CD14-positive monocyte (primary cell): ENCODE results near the gene MYO5C. TPM values are rescaled to one million over a fixed set of nuclear protein-coding genes. Genes with fewer than 3 reads are reported as not detected.

ENCODE experiments used
- DNase-seq, 3 donors: peaks; one replicate each; pipeline ENCODE4 v3.0.0-alpha.2; 2011 to 2022
- H2AFZ ChIP-seq: 2 replicates; pipeline ENCODE4 v1.6.0; 2012; ENCODE audit warnings: mild to moderate bottlenecking, low read depth, low read length, inconsistent platforms; ENCODE audit not compliant: insufficient read depth, poor library complexity, severe bottlenecking
- H3K27ac ChIP-seq, 2 donors: 1 replicate in 1 of 2; 2 replicates in 1 of 2; pipeline ENCODE4 v1.5.1; 2012 to 2013; ENCODE audit warnings: low read length in 2 of 2, control low read depth in 1 of 2, inconsistent platforms in 1 of 2, low read depth in 1 of 2, mild to moderate bottlenecking in 1 of 2
- H3K27me3 ChIP-seq, 2 donors: one replicate each; pipeline versions ENCODE4 v1.6.0 to v1.6.1; 2011 to 2013; ENCODE audit warnings: low read length in 2 of 2; ENCODE audit not compliant: control insufficient read depth in 2 of 2, insufficient read depth in 2 of 2
- H3K36me3 ChIP-seq, 2 donors: replicated peaks in 1 of 2; 1 replicate in 1 of 2; 2 replicates in 1 of 2; pipeline versions ENCODE4 v1.5.1 to v1.6.1; 2012 to 2013; ENCODE audit warnings: low read length in 2 of 2, control low read depth in 1 of 2, inconsistent platforms in 1 of 2, mild to moderate bottlenecking in 1 of 2; ENCODE audit not compliant: insufficient read depth in 2 of 2, control insufficient read depth in 1 of 2
- H3K4me1 ChIP-seq, 2 donors: 1 replicate in 1 of 2; 2 replicates in 1 of 2; pipeline versions ENCODE4 v1.5.1 to v1.6.1; 2012 to 2013; ENCODE audit warnings: low read length in 2 of 2, control low read depth in 1 of 2, inconsistent platforms in 1 of 2, mild to moderate bottlenecking in 1 of 2, moderate library complexity in 1 of 2; ENCODE audit not compliant: insufficient read depth in 2 of 2, control insufficient read depth in 1 of 2
- H3K4me2 ChIP-seq: replicated peaks from 2 replicates; pipeline ENCODE3; 2012; ENCODE audit warnings: low read length, moderate library complexity, mild to moderate bottlenecking; ENCODE audit not compliant: poor library complexity, severe bottlenecking; ENCODE audit errors: extremely low read depth
- H3K4me3 ChIP-seq, 3 experiments: fragments of 200-600 bp in 1 of 3; sonication (generic) in 1 of 3; replicated peaks in 1 of 3; 1 replicate in 2 of 3; 2 replicates in 1 of 3; pipeline ENCODE4 v1.5.1; 2011 to 2013; ENCODE audit warnings: low read length in 3 of 3, mild to moderate bottlenecking in 3 of 3, control low read depth in 2 of 3, low read depth in 2 of 3, inconsistent platforms in 1 of 3, moderate library complexity in 1 of 3
- H3K79me2 ChIP-seq: 2 replicates; pipeline ENCODE4 v1.6.0; 2012; ENCODE audit warnings: mild to moderate bottlenecking, control low read depth, inconsistent platforms, low read length, moderate library complexity; ENCODE audit not compliant: insufficient read depth
- H3K9ac ChIP-seq: 2 replicates; pipeline ENCODE4 v1.6.0; 2017; ENCODE audit warnings: low read length, mild to moderate bottlenecking; ENCODE audit not compliant: insufficient read depth, poor library complexity, severe bottlenecking
- H3K9me3 ChIP-seq, 2 donors: replicated peaks in 1 of 2; 1 replicate in 1 of 2; 2 replicates in 1 of 2; pipeline versions ENCODE4 v1.5.1 to v1.6.1; 2012 to 2013; ENCODE audit warnings: low read length in 2 of 2, control low read depth in 1 of 2; ENCODE audit not compliant: control insufficient read depth in 1 of 2, insufficient read depth in 1 of 2
- H4K20me1 ChIP-seq: 2 replicates; pipeline ENCODE4 v1.6.0; 2012; ENCODE audit warnings: mild to moderate bottlenecking, low read length, control low read depth, moderate library complexity; ENCODE audit not compliant: insufficient read depth
- H3K27ac Mint-ChIP-seq, 7 donors: one replicate each; pipeline ENCODE4 v1.8.0; 2020; ENCODE audit warnings: mild to moderate bottlenecking in 7 of 7, mixed read lengths in 7 of 7, moderate library complexity in 6 of 7, inconsistent platforms in 2 of 7
- H3K27me3 Mint-ChIP-seq, 3 donors: one replicate each; pipeline ENCODE4 v1.8.0; 2021 to 2022; ENCODE audit warnings: low read depth in 3 of 3, mild to moderate bottlenecking in 3 of 3, mixed read lengths in 3 of 3, moderate library complexity in 3 of 3, inconsistent platforms in 1 of 3
- H3K36me3 Mint-ChIP-seq, 2 donors: one replicate each; pipeline ENCODE4 v1.8.0; 2020; ENCODE audit warnings: mixed read lengths in 2 of 2, inconsistent platforms in 1 of 2, mild to moderate bottlenecking in 1 of 2
- H3K4me1 Mint-ChIP-seq: one replicate; pipeline ENCODE4 v1.8.0; 2020; ENCODE audit warnings: mild to moderate bottlenecking, mixed read lengths
- H3K4me3 Mint-ChIP-seq, 2 donors: one replicate each; pipeline ENCODE4 v1.8.0; 2020; ENCODE audit warnings: mild to moderate bottlenecking in 2 of 2, mixed read lengths in 2 of 2, moderate library complexity in 1 of 2
- H3K9me3 Mint-ChIP-seq, 7 donors: one replicate each; pipeline ENCODE4 v1.8.0; 2020 to 2022; ENCODE audit warnings: mixed read lengths in 7 of 7, mild to moderate bottlenecking in 6 of 7, moderate library complexity in 6 of 7, inconsistent platforms in 2 of 7
- CTCF ChIP-seq: fragments of 200-600 bp; IDR thresholded peaks from one replicate; pipeline ENCODE4 v1.8.0; 2022; ENCODE audit warnings: antibody characterized with exemption, mild to moderate bottlenecking
- WGBS: methylation state at CpG from one replicate; pipeline ENCODE4 v1.1.5; 2013; ENCODE audit warnings: missing lambda C conversion rate; ENCODE audit not compliant: insufficient coverage; 5-methylcytosine and 5-hydroxymethylcytosine counted together
- intact Hi-C, 2 donors: fragments of 100-400 bp; cut with micrococcal nuclease; formaldehyde crosslinking; loops; one replicate each; pipeline versions ENCODE4 v1.15.0 to v1.15.1; 2023
- polyA plus RNA-seq, 3 donors: library from polyadenylated mRNA; depleted of rRNA in 1 of 3; unstranded in 2 of 3; stranded (reverse) in 1 of 3; fragments of 300-500 nt in 2 of 3; fragments of >200 nt in 1 of 3; fragmentation: Illumina TruSeq in 2 of 3; gene quantifications; 1 replicate in 2 of 3; 2 replicates in 1 of 3; pipeline ENCODE4 v1.2.3, GENCODE V29; 2012 to 2021

Gene MYO5C
- polyA plus RNA-seq, 3 donors: 0.20 TPM; not detected in 2

DNA sequence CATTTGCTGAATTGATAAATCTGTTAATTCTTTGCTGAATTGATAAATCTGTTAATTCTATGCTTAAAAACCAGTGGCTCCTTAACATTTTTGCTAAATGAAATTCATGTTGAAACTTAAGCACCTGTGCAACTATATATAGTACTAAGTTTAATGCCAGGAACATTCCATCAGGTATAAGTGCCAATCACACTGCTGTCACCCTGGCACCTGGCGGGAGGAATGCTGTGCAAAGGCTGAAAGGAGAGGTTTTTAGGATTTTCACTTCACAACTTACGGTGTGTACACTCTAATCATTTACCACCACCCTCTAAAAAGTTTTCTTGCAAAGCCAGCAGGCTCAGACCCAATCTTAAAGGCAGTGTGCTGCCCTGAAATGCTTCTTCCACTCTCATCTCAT lies 33.5 kb upstream of the MYO5C start:
- no peaks in the 10 kb centered on the region for H3K9me3 Mint-ChIP-seq
- no peak overlapping the region for H3K9ac ChIP-seq
- peaks cover 72 to 99% of the 10 kb centered on the region in 2 donors for H3K36me3 ChIP-seq
- H3K27me3 ChIP-seq: no peaks in the 10 kb centered on the region
- no peaks in the 10 kb centered on the region for H3K4me1 ChIP-seq
- H3K4me1 Mint-ChIP-seq: peaks cover 2% of the 10 kb centered on the region
- H4K20me1 ChIP-seq: no peaks in the 10 kb centered on the region
- H3K27ac Mint-ChIP-seq: no peak overlapping the region
- no peak overlapping the region for H3K27ac ChIP-seq
- H3K79me2 ChIP-seq: no peaks in the 10 kb centered on the region
- H3K27me3 Mint-ChIP-seq: no peaks in the 10 kb centered on the region
- no peak for TF ChIP-seq CTCF
- no peak overlapping the region for H2AFZ ChIP-seq
- H3K4me3 ChIP-seq: no peak overlapping the region
- no CpG with 5 or more reads among the region's 2 CpGs for WGBS
- no peak overlapping the region for H3K4me3 Mint-ChIP-seq
- H3K36me3 Mint-ChIP-seq: peaks cover 66 to 86% of the 10 kb centered on the region in 2 donors
- H3K9me3 ChIP-seq: no peaks in the 10 kb centered on the region
- DNase-seq: no peak
- intact Hi-C loops: no loop called here
- H3K4me2 ChIP-seq: no peak overlapping the region

DNA sequence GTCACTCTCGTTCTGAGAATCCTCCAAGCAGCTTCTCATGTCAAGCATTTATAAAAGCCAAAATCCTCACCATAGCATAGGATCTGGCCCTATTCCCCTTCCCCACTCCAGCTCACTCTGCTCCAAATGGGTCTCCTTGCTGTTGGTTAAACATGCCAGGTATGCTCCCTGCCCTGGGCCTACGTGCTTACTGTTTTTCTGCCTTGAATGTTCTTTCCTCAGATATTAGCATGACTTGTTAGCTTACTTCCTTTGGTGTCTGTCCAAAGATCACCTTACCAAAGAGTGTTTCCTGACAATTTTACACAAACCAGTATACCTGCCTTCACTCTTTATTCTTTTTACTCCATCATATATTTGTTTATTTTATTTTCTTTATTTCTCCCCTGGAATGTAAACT lies 33.1 kb upstream of the MYO5C start:
- 100% methylated on average over 2 of the region's 2 CpGs for WGBS
- TF ChIP-seq CTCF: no peak
- Histone ChIP-seq H3K9ac (no peak overlapping the region), H2AFZ (no peak overlapping the region), H3K27me3 (no peaks in the 10 kb centered on the region), H4K20me1 (no peaks in the 10 kb centered on the region), H3K9me3 (no peaks in the 10 kb centered on the region), H3K4me1 (no peaks in the 10 kb centered on the region), H3K4me2 (no peak overlapping the region), H3K79me2 (no peaks in the 10 kb centered on the region), H3K27ac (no peak overlapping the region), H3K36me3 (peaks cover 71 to 99% of the 10 kb centered on the region in 2 donors), H3K4me3 (no peak overlapping the region)
- Mint-ChIP-seq H3K4me1 (peaks cover 2% of the 10 kb centered on the region), H3K4me3 (no peak overlapping the region), H3K27ac (no peak overlapping the region), H3K36me3 (peaks cover 69 to 90% of the 10 kb centered on the region in 2 donors), H3K9me3 (no peaks in the 10 kb centered on the region), H3K27me3 (no peaks in the 10 kb centered on the region)
- no peak for DNase-seq
- intact Hi-C loops: no loop called here
